Right lobe of liver (tissue), 4 donors: Measurements from ENCODE around the gene CLIC5.

Source experiments
- POLR2A ChIP-seq: fragments of 450-650 bp; IDR thresholded peaks from one replicate; pipeline ENCODE4 v1.6.1; 2017; ENCODE audit warnings: antibody characterized with exemption, mild to moderate bottlenecking
- TF ChIP-seq, protein P1 (sequence below), 4 donors: fragments of 200-600 bp in 3 of 4; fragments of 450-650 bp in 1 of 4; IDR thresholded peaks; one replicate each; pipeline versions ENCODE4 v1.5.1 to v1.8.0; 2016 to 2022; ENCODE audit warnings: antibody characterized with exemption in 4 of 4, mild to moderate bottlenecking in 2 of 4
- donor health status: DM: no; HTN: no; CAD: no.
- donor health status: DM: no; HTN: no; CAD: no.
- donor health status: DM: no; HTN: yes; CAD: no.

DNA sequence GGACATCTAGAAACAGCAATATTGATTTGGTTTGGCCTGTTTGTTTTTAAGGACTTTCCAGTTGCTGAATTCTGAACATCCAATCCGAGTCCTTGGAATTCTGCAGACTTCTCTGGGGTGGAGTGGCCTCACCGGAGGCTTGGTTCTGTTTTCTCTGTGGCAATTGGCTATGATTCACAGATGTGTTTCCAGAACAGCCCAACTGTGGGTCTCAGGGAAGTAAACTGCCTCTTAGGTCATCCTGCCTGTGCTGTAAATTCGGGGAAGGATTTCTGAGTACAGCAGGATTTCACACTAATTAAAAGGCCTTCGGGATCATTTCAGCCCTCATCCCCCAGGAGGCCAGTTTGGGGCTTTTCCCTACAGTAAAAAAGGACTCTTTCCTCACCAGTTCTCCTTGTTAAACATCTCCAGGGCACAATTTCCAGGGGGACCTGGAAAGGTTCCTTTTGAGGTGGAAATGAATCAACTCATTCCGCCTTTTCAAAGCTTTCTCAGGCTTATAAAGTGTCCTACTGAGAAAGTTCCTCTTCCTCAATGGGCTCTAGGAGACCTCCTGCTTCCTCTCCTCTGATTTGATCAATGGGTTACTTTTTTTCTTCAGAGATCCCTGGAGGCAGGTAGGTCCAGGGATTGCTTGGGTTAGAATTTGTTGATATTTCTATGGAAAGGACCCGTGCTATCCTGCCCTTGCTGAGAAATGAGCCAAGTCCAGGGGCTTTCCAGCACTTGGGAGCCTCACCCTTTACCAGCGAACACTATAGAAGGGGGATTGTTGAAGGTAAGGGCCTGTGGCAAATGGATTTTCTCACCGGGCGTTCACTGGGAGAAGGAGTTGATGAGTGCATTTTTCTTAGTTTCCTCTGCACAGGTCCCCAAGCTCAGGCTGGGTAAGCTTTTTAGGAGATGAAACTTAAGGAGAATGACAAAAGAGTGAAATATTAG lies 114.6 kb downstream of the CLIC5 start:
- TF ChIP-seq, protein P1, sequence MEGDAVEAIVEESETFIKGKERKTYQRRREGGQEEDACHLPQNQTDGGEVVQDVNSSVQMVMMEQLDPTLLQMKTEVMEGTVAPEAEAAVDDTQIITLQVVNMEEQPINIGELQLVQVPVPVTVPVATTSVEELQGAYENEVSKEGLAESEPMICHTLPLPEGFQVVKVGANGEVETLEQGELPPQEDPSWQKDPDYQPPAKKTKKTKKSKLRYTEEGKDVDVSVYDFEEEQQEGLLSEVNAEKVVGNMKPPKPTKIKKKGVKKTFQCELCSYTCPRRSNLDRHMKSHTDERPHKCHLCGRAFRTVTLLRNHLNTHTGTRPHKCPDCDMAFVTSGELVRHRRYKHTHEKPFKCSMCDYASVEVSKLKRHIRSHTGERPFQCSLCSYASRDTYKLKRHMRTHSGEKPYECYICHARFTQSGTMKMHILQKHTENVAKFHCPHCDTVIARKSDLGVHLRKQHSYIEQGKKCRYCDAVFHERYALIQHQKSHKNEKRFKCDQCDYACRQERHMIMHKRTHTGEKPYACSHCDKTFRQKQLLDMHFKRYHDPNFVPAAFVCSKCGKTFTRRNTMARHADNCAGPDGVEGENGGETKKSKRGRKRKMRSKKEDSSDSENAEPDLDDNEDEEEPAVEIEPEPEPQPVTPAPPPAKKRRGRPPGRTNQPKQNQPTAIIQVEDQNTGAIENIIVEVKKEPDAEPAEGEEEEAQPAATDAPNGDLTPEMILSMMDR (IDR thresholded peaks at IDR 0.05), result no peak
- no peak for TF ChIP-seq POLR2A
